Loucy (cell line): ENCODE measurements around the gene ACP4.

Source experiments
- CTCF ChIP-seq: fragments of 200-600 bp; sonication (generic); conservative IDR thresholded peaks from 2 replicates; pipeline ENCODE4 v1.5.1; 2014; ENCODE audit warnings: mild to moderate bottlenecking, antibody characterized with exemption, low read length
- EZH2phosphoT487 ChIP-seq: fragments of 200-600 bp; IDR thresholded peaks from 2 replicates; pipeline ENCODE4 v1.6.1; 2018; ENCODE audit warnings: antibody characterized with exemption, mild to moderate bottlenecking, moderate library complexity, borderline replicate concordance

GRCh38 chr19:50777830-50778303 is 12.3 kb upstream of the ACP4 start:
- TF ChIP-seq CTCF: no peak
- no peak for TF ChIP-seq EZH2phosphoT487
